GM12878 (cell line): ENCODE results near the gene PRSS35.
"Not testable (repeated sequence)": the region's sequence is repeated elsewhere in the genome, so short reads cannot be mapped to it uniquely, and the experiment has no call there.

Source experiments
- DPF2 ChIP-seq: fragments of 450-650 bp; IDR thresholded peaks from 2 replicates; pipeline ENCODE4 v1.6.1; 2017; ENCODE audit warnings: mild to moderate bottlenecking
- EP300 ChIP-seq, 2 experiments: fragments of 150-350 bp in 1 of 2; IDR thresholded peaks; 2 replicates each; pipeline ENCODE4 v1.6.1; 2011 to 2012; ENCODE audit warnings: low read depth in 2 of 2, low read length in 2 of 2, borderline replicate concordance in 1 of 2, improper control_type of control experiment in 1 of 2, inconsistent platforms in 1 of 2; ENCODE audit not compliant: control insufficient read depth in 1 of 2
- EZH2 ChIP-seq: IDR thresholded peaks from 2 replicates; pipeline ENCODE4 v1.6.1; 2012; ENCODE audit warnings: low read depth, mild to moderate bottlenecking, control low read depth, inconsistent platforms, low read length, borderline replicate concordance; ENCODE audit not compliant: control insufficient read depth
- POLR2A ChIP-seq: IDR thresholded peaks from 2 replicates; pipeline ENCODE4 v1.6.1; 2011; ENCODE audit warnings: low read depth, mild to moderate bottlenecking, low read length
- SREBF2 ChIP-seq: IDR thresholded peaks from 2 replicates; pipeline ENCODE4 v1.6.1; 2012; ENCODE audit warnings: mild to moderate bottlenecking, low read length
- SRF ChIP-seq, 2 experiments: IDR thresholded peaks; 2 replicates each; pipeline ENCODE4 v1.6.1; 2011; ENCODE audit warnings: low read depth in 2 of 2, low read length in 2 of 2, mild to moderate bottlenecking in 1 of 2, moderate library complexity in 1 of 2
- USF1 ChIP-seq: IDR thresholded peaks from 2 replicates; pipeline ENCODE4 v1.6.1; 2011; ENCODE audit warnings: borderline replicate concordance, low read depth, mild to moderate bottlenecking, moderate library complexity, mixed read lengths, low read length; ENCODE audit not compliant: insufficient read depth; ENCODE audit errors: extremely low read length
- YY1 ChIP-seq: IDR thresholded peaks from 2 replicates; pipeline ENCODE4 v1.6.1; 2011; ENCODE audit warnings: low read depth, mild to moderate bottlenecking, low read length
- TF ChIP-seq, protein P1 (sequence below), 3 experiments: IDR thresholded peaks in 2 of 3; conservative IDR thresholded peaks in 1 of 3; 2 replicates each; pipeline ENCODE4 v1.5.1; 2011; ENCODE audit warnings: low read depth in 3 of 3, low read length in 3 of 3, mild to moderate bottlenecking in 3 of 3, control low read depth in 2 of 3, moderate library complexity in 2 of 3, inconsistent platforms in 1 of 3, mixed read lengths in 1 of 3; ENCODE audit not compliant: control insufficient read depth in 2 of 3, insufficient read depth in 1 of 3; ENCODE audit errors: extremely low read depth in 1 of 3

DNA sequence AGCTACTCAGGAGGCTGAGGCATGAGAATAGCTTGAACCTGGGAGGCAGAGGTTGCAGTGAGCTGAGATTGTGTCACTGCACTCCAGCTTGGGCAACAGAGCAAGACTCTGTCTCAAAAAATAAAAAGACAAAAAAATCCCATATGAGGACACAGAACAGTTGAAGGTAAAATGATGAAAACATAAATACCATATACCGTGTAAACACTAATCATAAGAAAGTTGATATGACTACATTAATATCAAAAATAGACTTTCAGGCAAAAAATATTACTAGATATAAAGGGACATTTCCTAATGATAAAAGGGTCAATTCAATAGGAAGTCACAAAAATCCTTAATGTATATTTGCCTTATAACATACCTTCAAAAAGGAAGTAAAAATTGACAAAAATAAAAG lies 30.4 kb upstream of the PRSS35 start:
- not testable (repeated sequence) for TF ChIP-seq EP300 (IDR thresholded peaks at IDR 0.05; ENCODE audit: borderline replicate concordance in 1 of 2, control insufficient read depth in 1 of 2, low read depth in 2 of 2, low read length in 2 of 2); SREBF2; SRF (IDR thresholded peaks at IDR 0.05; ENCODE audit: low read depth in 2 of 2, low read length in 2 of 2); YY1; EZH2; USF1; DPF2; POLR2A
- TF ChIP-seq, protein P1, sequence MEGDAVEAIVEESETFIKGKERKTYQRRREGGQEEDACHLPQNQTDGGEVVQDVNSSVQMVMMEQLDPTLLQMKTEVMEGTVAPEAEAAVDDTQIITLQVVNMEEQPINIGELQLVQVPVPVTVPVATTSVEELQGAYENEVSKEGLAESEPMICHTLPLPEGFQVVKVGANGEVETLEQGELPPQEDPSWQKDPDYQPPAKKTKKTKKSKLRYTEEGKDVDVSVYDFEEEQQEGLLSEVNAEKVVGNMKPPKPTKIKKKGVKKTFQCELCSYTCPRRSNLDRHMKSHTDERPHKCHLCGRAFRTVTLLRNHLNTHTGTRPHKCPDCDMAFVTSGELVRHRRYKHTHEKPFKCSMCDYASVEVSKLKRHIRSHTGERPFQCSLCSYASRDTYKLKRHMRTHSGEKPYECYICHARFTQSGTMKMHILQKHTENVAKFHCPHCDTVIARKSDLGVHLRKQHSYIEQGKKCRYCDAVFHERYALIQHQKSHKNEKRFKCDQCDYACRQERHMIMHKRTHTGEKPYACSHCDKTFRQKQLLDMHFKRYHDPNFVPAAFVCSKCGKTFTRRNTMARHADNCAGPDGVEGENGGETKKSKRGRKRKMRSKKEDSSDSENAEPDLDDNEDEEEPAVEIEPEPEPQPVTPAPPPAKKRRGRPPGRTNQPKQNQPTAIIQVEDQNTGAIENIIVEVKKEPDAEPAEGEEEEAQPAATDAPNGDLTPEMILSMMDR (IDR thresholded peaks at IDR 0.05 in 2 of 3, conservative IDR thresholded peaks at IDR 0.05 in 1 of 3; ENCODE audit: control insufficient read depth in 2 of 3, extremely low read depth in 1 of 3, insufficient read depth in 1 of 3, low read depth in 3 of 3, low read length in 3 of 3) = not testable (repeated sequence)
